Neural cell (in vitro differentiated cells): ENCODE data around the gene CCDC149.

Source experiments
- EP300 ChIP-seq: fragments of 450-650 bp; conservative IDR thresholded peaks from 2 replicates; pipeline ENCODE4 v1.6.1; 2014; ENCODE audit warnings: antibody characterized with exemption, mild to moderate bottlenecking, moderate library complexity; ENCODE audit not compliant: poor library complexity, severe bottlenecking
- EZH2 ChIP-seq: fragments of 200-600, 300-800 bp; shearing (Covaris generic), sonication (generic); IDR thresholded peaks from 2 replicates; pipeline ENCODE4 v1.6.1; 2014; ENCODE audit warnings: antibody characterized with exemption, low read length, borderline replicate concordance, mild to moderate bottlenecking; ENCODE audit not compliant: insufficient read depth, poor library complexity, severe bottlenecking
- POLR2AphosphoS5 ChIP-seq: IDR thresholded peaks from 2 replicates; pipeline ENCODE4 v1.6.1; 2012
- RAD21 ChIP-seq: fragments of 450-650 bp; conservative IDR thresholded peaks from 2 replicates; pipeline ENCODE4 v1.6.1; 2014; ENCODE audit warnings: antibody characterized with exemption, mild to moderate bottlenecking, moderate library complexity
- TAF1 ChIP-seq: IDR thresholded peaks from 2 replicates; pipeline ENCODE4 v1.6.1; 2012; ENCODE audit warnings: low read depth
- TF ChIP-seq, protein P1 (sequence below): IDR thresholded peaks from 2 replicates; pipeline ENCODE4 v1.6.1; 2012; ENCODE audit warnings: borderline replicate concordance
- TF ChIP-seq, protein P2 (sequence below): fragments of 450-650 bp; IDR thresholded peaks from 2 replicates; pipeline ENCODE4 v1.5.1; 2014; ENCODE audit warnings: antibody characterized with exemption, mild to moderate bottlenecking, moderate library complexity; ENCODE audit not compliant: poor library complexity, severe bottlenecking

DNA sequence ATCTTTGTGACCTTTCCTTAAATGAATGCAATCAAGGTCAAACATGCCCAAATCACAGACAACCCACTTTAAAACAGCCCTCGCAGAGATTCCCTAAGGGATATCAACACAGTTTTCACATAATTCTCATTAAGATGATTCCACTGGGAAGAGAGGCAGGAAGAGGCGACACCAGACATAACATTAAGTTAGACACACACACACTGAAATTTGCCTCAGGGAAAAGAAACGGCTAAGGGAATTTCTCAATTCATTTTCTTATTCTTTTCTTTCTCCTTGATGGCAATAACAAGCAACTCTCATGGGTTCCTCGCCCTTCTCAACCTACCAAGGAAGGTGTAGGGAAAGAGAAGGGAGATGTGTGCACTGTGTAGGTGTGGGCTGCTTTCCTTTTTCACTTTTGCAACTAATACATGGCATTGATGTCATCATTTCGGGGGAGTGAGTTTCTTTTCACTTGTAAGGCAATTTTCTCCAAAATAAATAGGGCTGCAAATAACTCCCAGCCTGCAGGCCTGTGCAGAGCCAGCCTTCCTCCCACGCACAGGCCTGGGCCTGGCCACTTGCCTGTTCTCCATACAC is 76.1 kb downstream of the CCDC149 start:
- TF ChIP-seq, protein P1, sequence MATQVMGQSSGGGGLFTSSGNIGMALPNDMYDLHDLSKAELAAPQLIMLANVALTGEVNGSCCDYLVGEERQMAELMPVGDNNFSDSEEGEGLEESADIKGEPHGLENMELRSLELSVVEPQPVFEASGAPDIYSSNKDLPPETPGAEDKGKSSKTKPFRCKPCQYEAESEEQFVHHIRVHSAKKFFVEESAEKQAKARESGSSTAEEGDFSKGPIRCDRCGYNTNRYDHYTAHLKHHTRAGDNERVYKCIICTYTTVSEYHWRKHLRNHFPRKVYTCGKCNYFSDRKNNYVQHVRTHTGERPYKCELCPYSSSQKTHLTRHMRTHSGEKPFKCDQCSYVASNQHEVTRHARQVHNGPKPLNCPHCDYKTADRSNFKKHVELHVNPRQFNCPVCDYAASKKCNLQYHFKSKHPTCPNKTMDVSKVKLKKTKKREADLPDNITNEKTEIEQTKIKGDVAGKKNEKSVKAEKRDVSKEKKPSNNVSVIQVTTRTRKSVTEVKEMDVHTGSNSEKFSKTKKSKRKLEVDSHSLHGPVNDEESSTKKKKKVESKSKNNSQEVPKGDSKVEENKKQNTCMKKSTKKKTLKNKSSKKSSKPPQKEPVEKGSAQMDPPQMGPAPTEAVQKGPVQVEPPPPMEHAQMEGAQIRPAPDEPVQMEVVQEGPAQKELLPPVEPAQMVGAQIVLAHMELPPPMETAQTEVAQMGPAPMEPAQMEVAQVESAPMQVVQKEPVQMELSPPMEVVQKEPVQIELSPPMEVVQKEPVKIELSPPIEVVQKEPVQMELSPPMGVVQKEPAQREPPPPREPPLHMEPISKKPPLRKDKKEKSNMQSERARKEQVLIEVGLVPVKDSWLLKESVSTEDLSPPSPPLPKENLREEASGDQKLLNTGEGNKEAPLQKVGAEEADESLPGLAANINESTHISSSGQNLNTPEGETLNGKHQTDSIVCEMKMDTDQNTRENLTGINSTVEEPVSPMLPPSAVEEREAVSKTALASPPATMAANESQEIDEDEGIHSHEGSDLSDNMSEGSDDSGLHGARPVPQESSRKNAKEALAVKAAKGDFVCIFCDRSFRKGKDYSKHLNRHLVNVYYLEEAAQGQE = no peak
- TF ChIP-seq POLR2AphosphoS5 (no peak), TAF1 (no peak), EP300 (no peak), EZH2 (no peak), RAD21 (no peak)
- TF ChIP-seq, protein P2, sequence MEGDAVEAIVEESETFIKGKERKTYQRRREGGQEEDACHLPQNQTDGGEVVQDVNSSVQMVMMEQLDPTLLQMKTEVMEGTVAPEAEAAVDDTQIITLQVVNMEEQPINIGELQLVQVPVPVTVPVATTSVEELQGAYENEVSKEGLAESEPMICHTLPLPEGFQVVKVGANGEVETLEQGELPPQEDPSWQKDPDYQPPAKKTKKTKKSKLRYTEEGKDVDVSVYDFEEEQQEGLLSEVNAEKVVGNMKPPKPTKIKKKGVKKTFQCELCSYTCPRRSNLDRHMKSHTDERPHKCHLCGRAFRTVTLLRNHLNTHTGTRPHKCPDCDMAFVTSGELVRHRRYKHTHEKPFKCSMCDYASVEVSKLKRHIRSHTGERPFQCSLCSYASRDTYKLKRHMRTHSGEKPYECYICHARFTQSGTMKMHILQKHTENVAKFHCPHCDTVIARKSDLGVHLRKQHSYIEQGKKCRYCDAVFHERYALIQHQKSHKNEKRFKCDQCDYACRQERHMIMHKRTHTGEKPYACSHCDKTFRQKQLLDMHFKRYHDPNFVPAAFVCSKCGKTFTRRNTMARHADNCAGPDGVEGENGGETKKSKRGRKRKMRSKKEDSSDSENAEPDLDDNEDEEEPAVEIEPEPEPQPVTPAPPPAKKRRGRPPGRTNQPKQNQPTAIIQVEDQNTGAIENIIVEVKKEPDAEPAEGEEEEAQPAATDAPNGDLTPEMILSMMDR = no peak
